HEK293T (cell line): ENCODE measurements around the gene BPHL.
"Not testable (repeated sequence)": the region's sequence is repeated elsewhere in the genome, so short reads cannot be mapped to it uniquely, and the experiment has no call there.

Experiments
- CTBP1 ChIP-seq: fragments of 450-650 bp; IDR thresholded peaks from 2 replicates; pipeline ENCODE4 v1.6.1; 2016; ENCODE audit warnings: borderline replicate concordance
- ELF4 ChIP-seq: fragments of 450-650 bp; IDR thresholded peaks from 2 replicates; pipeline ENCODE4 v1.6.1; 2017; ENCODE audit warnings: antibody characterized with exemption
- FOXA1 ChIP-seq: fragments of 450-650 bp; IDR thresholded peaks from 2 replicates; pipeline ENCODE4 v1.6.1; 2016; ENCODE audit warnings: mild to moderate bottlenecking
- FOXM1 ChIP-seq: fragments of 450-650 bp; IDR thresholded peaks from 2 replicates; pipeline ENCODE4 v1.6.1; 2017; ENCODE audit warnings: mild to moderate bottlenecking, borderline replicate concordance

- TF ChIP-seq ELF4, CTBP1, FOXA1, FOXM1: not testable (repeated sequence)
These were observed 37.9 kb downstream of the BPHL start for GRCh38 chr6:3156184-3157130.
